Neural cell (in vitro differentiated cells): Measurements from ENCODE around the gene CACNA1C.

Experiments used
- CTCF ChIP-seq: fragments of 450-650 bp; IDR thresholded peaks from 2 replicates; pipeline ENCODE4 v1.5.1; 2014; ENCODE audit warnings: antibody characterized with exemption, mild to moderate bottlenecking, moderate library complexity; ENCODE audit not compliant: poor library complexity, severe bottlenecking
- EZH2 ChIP-seq: fragments of 200-600, 300-800 bp; shearing (Covaris generic), sonication (generic); IDR thresholded peaks from 2 replicates; pipeline ENCODE4 v1.6.1; 2014; ENCODE audit warnings: antibody characterized with exemption, low read length, borderline replicate concordance, mild to moderate bottlenecking; ENCODE audit not compliant: insufficient read depth, poor library complexity, severe bottlenecking
- POLR2AphosphoS5 ChIP-seq: IDR thresholded peaks from 2 replicates; pipeline ENCODE4 v1.6.1; 2012
- RAD21 ChIP-seq: fragments of 450-650 bp; conservative IDR thresholded peaks from 2 replicates; pipeline ENCODE4 v1.6.1; 2014; ENCODE audit warnings: antibody characterized with exemption, mild to moderate bottlenecking, moderate library complexity
- REST ChIP-seq: IDR thresholded peaks from 2 replicates; pipeline ENCODE4 v1.6.1; 2012; ENCODE audit warnings: borderline replicate concordance

GRCh38 chr12:2211119-2211518 lies 158.3 kb downstream of the CACNA1C start:
- TF ChIP-seq CTCF (no peak), EZH2 (no peak), RAD21 (no peak), POLR2AphosphoS5 (no peak), REST (no peak)
